ENCODE measurements around the gene SUN1.
A peak's percentile ranks its signal among the peaks of the same experiment; 100 is the strongest.

The SUN1 gene

DNA sequence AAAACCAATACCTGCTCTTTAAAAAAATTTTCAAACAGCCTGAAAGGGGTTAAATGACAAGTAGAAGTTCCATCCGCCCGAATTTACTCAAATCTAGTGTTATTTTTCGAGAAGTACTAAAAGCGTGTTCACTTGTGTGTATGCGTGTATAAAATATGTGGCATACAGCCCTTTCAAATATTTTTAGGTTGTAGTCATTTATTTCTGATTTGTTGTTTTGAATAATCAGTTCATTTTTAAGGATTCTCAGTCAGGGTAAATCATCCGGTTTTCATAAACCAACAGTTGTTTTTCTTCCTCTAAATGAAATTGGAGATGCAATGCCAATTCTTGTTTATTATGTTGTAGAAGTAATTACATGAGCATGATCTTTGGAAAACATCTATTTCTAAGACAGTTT, 6.9 kb upstream of the SUN1 start:
- no peak overlapping the region for H3K4me3 ChIP-seq (ENCODE audit: low read depth, low read length)
- TF ChIP-seq, protein P1, sequence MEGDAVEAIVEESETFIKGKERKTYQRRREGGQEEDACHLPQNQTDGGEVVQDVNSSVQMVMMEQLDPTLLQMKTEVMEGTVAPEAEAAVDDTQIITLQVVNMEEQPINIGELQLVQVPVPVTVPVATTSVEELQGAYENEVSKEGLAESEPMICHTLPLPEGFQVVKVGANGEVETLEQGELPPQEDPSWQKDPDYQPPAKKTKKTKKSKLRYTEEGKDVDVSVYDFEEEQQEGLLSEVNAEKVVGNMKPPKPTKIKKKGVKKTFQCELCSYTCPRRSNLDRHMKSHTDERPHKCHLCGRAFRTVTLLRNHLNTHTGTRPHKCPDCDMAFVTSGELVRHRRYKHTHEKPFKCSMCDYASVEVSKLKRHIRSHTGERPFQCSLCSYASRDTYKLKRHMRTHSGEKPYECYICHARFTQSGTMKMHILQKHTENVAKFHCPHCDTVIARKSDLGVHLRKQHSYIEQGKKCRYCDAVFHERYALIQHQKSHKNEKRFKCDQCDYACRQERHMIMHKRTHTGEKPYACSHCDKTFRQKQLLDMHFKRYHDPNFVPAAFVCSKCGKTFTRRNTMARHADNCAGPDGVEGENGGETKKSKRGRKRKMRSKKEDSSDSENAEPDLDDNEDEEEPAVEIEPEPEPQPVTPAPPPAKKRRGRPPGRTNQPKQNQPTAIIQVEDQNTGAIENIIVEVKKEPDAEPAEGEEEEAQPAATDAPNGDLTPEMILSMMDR (IDR thresholded peaks at IDR 0.05; ENCODE audit: insufficient read depth, low read length, missing control alignments): no peak
- no peak for DNase-seq (ENCODE audit: low read depth, low spot score)
- ChIA-PET CTCF (no interaction called here), POLR2A (no interaction called here)

DNA sequence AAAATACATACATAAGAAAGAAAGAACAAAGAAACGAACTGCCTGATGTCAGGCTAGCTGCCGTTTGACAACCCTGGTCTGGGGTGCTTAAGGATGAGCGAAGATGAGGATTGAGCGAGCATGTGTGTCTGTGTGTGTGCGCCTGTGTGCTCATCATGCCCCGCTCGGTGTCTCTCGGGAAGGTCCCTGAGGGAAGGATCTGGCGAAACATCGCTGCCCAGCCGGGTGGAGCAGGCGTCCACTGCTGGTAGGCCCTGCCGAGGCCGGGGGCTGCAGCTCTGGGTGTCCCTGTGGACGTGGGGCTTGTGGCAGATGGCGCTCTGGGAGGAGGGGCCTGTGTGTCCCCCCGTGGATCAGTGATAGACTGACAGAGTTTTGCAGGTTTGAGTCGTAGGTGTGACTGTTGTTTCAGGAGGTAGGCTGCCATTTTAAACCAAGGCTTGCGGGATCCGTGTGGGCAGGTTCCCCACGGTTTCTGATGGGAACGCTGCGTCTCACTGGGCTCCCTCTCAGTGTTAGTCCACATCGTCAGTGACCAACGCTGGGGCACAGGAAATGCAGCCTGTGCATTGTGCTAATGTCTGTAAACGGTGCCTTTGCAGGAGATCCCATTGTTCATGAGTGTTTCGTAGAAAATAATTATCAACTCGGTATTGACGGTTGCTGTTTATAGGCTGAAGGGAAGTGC, 5.9 kb upstream of the SUN1 start:
- POLR2A ChIA-PET: no interaction called here
- DNase-seq (ENCODE audit: low read depth, low spot score): no peak
- CTCF ChIA-PET: no interaction called here
- TF ChIP-seq, protein P1 (IDR thresholded peaks at IDR 0.05; ENCODE audit: insufficient read depth, low read length, missing control alignments): no peak
- no peak overlapping the region for H3K4me3 ChIP-seq (ENCODE audit: low read depth, low read length)

DNA sequence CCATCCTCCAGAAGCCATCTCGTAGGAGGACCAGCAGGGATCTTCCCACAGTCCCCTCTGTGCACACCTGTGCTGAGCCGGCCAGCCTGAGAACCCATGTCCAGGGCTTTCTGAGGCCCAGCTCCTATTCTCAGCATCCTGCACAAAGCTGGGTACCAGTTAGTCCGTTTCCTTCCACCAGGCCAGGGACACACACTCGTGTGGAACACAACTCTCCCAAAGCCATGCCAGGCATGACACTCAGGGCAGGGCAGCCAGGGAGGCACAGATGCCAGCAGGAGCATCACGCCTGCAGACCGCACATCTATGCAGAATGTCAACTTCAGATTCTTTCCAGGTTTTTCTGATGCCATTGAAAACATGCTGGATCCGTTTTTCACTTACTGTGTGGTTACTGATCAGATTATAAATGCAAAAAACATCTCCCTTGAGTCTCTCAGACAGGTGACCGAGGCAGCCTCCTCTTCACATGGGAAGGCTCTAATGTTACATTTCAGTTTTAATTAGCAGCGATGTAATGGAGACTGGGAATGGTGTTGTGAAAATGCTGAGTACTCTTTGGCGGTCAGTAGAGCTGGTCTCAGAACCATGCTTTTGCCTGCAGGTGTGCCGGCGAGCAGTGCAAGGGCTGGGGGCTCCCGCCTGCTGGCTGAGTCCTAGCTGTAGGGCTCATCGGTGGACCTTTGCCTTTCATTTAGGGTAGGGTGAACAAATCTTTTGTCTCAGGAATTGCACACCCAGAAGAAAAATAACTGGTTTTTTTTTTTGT, 3.3 kb upstream of the SUN1 start:
- TF ChIP-seq, protein P1 (IDR thresholded peaks at IDR 0.05; ENCODE audit: insufficient read depth, low read length, missing control alignments): no peak
- H3K4me3 ChIP-seq (ENCODE audit: low read depth, low read length): no peak overlapping the region
- POLR2A ChIA-PET: interaction anchor here (0.8 kb wide), 1 partner anchor 9 kb away, joined by 3 read pairs; no protein-coding TSS in a partner anchor
- no peak for DNase-seq (ENCODE audit: low read depth, low spot score)
- CTCF ChIA-PET: interaction anchor here (1.6 to 1.8 kb wide), 2 partner anchors 32 to 45 kb away, joined by 4 to 6 read pairs; no protein-coding TSS in a partner anchor

DNA sequence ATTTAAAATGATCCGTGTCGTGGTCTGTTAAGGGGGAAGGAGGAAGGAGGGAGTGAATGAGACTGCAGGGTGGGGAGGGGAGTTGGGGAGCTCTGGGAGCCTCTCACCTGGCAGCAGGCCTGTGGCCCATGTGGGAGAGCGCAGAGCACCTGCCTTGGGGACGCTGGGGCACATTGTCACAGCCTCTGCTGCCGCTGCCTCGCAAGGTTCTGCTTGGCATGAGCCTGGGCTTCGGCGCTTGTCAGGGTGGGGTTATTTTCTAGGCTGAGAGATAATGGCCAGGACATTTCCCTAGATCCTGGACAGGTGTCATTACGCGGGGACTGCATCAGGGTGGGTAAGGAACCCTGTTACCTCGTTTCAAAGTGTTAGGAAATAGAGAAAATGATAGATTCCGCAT, 2.2 kb upstream of the SUN1 start:
- ChIA-PET POLR2A (no interaction called here), CTCF (no interaction called here)
- no peak overlapping the region for H3K4me3 ChIP-seq (ENCODE audit: low read depth, low read length)
- no peak for DNase-seq (ENCODE audit: low read depth, low spot score)
- TF ChIP-seq, protein P1 (IDR thresholded peaks at IDR 0.05; ENCODE audit: insufficient read depth, low read length, missing control alignments): no peak

DNA sequence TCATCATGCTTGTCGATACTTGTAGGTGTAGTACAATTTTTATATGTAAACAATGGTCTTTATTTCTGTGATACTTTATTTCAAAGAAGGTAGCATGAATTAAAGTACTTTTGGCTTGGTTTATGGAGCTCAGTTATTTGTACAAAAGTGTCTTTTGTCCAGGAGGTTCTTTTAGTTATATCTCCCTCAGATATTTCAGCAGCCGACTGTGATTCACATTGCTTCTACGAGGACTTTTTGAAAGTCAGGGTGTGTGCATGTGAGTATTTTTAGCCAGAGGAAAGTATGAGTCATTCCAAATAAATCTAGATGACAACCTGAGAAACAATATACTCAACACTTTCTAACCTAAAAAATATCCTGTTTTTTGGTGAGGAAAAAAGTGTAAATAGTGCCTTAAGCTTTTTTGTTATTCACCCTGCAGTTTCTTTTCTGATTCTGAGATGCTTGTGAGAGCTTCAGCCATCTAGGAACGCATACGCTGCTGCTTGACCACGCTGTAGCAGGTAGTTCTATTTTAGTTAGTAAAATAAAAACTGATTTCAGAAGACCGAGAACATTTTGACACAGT, 595 bp upstream of the SUN1 start:
- ChIA-PET CTCF (interaction anchor here (0.9 to 1.8 kb wide), 7 partner anchors 10 to 510 kb away, joined by 3 to 8 read pairs (median 4); no protein-coding TSS in a partner anchor), POLR2A (interaction anchor here (1.4 kb wide), 1 partner anchor 15 kb away, joined by 5 read pairs; no protein-coding TSS in a partner anchor)
- H3K4me3 ChIP-seq (ENCODE audit: low read depth, low read length): no peak overlapping the region
- TF ChIP-seq, protein P1 (IDR thresholded peaks at IDR 0.05; ENCODE audit: insufficient read depth, low read length, missing control alignments): no peak
- peak; percentile 52 for DNase-seq (ENCODE audit: low read depth, low spot score)

DNA sequence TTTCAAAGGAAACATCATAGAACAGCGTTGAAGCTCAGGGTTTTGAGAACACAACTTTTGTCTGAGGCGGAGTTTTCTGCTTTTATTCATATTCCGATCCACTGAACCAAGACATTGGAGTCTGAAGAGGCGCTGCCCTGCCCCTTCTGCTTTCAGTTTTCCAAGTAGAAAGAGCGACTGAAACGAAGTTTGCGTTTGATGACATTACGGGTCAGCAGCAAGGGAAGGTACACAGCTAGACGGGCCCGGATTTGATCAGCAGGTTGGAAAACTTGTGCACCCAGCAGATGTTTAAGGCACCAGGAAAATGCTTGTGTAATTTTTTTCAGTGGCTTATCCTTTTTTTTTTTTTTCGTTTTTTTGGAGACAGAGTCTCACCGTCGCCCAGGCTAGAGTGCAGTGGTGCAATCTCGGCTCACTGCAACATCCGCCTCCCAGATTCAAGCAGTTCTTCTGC, 720 bp downstream of the SUN1 start:
- TF ChIP-seq, protein P1 (IDR thresholded peaks at IDR 0.05; ENCODE audit: insufficient read depth, low read length, missing control alignments): no peak
- ChIA-PET POLR2A (interaction anchor here (1.0 to 1.3 kb wide), 2 partner anchors 16 to 35 kb away, joined by 3 read pairs; no protein-coding TSS in a partner anchor), CTCF (interaction anchor here (0.6 to 1.3 kb wide), 7 partner anchors 10 to 256 kb away, joined by 3 to 6 read pairs (median 3); no protein-coding TSS in a partner anchor)
- no peak for DNase-seq (ENCODE audit: low read depth, low spot score)
- no peak overlapping the region for H3K4me3 ChIP-seq (ENCODE audit: low read depth, low read length)

Measured in AG04449 (cell line).